ENCODE measurements around the gene GRB10.

GRB10 gene

GRCh38 chr7:50803359-50804337, 21.0 kb upstream of the GRB10 start:
- no peak for DNase-seq

DNA sequence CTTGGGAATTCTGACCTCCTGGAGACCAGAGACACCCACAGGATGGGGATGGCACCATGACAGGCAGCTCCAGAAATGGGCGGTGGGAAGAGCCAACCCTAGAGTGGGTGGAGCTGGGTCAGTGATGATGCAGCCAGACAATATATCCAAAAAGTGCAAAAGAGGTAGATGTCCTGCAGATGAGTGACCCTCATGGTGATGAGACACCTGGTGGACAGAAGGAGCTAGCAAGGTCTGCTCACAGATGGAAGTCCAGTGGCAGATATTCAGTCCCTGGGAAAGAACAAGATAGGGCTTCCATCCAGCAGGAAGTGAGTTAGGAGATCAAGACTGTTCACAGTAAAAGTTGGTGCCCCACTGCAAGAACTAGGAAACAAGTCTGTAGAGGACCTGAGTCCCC, 19.2 kb upstream of the GRB10 start:
- DNase-seq = no peak

GRCh38 chr7:50799873-50800272, 17.2 kb upstream of the GRB10 start:
- DNase-seq = no peak

DNA sequence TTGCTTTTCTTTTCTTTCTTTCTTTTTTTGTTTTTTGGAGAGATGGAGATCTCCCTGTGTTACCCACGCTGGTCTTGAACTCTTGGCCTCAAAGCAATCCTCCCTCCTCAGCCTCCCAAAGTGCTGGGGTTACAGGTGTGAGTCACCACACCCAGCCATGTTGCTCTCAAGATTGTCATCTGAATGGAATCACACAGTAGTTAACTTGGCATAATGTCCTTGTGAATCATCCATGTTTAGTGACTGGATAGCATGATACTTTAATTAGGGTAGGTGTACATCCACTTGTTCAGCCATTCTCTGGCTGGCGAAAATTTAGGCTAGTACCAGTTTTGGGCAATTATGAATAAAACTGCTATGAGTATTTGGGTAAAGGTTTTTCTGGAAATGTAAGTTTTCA, 15.4 kb upstream of the GRB10 start:
- DNase-seq = no peak

DNA sequence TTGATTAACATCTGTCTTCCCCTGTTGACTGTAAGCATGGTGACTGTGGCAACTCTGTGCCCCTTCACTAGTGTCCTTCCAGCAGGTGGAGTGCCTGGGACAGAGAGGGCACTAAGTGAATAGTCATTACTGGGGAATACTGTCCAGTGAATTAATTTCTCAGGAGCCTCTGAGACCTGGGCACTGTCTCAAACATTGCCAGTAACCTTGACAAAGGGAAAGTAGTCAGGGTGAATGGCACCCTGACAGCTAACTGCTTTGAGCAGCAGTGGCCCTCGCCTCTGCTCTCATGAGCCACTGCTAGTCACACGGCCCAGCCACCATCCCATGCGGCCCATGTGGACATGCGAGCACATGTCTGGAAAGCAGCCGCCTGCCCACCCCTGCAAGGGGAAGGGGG, 13.1 kb upstream of the GRB10 start:
- no peak for DNase-seq

GRCh38 chr7:50795253-50795652, 12.6 kb upstream of the GRB10 start:
- DNase-seq = no peak

DNA sequence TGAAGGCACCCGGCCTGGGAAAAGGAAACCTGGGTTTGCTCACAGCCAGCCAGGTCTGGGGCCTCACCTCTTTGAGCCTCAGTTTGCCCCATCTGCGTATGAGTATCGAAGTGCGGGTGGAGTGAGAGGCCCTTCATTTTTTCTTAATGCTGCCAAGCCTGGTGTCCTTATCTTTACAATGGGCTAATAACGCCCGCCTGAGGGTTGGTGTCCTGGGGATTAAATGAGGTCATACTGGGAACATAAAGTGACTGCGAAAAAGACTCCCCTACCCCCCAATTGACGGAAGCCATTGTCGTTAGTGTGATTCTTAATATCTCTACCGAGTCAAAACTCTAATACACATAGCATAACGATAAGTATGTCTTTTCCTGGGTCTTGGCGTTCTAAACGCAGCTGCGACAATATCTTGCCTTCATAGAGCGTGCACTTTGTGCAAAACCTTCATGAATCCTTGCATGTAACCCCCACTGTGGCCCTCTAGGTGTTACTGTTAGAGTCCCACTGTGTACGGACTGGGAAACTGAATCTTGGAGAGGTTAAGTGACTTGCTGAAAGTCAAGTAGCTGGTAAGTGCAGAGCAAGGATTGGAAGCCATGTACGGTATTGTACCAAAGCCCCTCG, 11.4 kb upstream of the GRB10 start:
- no peak for DNase-seq

GRCh38 chr7:50793120-50793946, 10.6 kb upstream of the GRB10 start:
- peak; percentile 24 for DNase-seq

GRCh38 chr7:50792342-50793119, 9.8 kb upstream of the GRB10 start:
- peak; percentile 35 for DNase-seq

- no peak for DNase-seq
Measured at GRCh38 chr7:50791938-50792341, 9.2 kb upstream of the GRB10 start.

DNA sequence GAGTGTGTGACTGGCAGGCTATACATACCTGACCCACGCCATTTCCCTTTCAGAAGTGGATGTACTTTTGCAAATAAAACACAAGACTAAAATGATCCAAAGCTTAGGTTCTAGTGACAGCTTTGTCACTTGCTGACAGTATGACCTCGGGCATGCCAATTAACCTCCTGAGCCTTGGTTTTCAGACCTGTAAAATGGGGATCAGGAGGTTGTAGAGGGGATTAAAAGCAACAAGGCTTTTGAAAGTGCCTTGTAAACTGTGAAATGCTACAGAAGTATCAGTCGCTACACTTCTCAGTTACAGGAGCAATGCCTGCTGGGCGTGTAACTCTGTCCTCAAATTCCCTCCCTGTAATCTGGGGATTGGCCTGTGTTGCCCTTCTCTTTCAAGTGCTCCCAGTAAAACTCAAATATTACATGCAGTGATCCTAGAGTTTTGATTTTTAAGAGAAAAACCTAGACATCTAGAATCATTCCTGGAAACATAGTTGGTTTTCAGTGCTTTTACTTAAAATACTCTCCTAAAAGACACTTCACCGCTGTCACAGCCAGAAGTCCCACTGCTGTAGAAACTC, 8.8 kb upstream of the GRB10 start:
- no peak for DNase-seq

DNA sequence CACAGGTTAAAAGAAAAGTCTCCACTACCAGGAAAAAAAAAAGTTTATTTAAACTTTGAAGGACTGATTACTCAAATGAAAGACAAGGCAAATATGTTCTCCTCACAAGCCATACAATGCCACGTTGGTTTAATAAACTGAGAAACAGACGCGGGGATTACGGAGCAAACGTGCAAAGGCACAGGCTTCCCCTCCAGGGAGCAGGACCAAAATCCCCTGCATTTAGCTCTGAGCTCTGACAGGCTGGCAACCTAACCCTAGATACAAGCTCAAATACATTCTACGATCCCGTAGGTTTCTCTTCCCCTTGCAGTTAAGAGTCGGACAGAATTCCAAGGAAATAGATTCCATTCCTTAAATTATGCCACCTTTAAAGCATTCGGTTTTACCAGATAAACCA, 7.7 kb upstream of the GRB10 start:
- no peak for DNase-seq

- no peak for DNase-seq
Measured at GRCh38 chr7:50788382-50788781, 5.7 kb upstream of the GRB10 start.

GRCh38 chr7:50787825-50788224, 5.1 kb upstream of the GRB10 start:
- DNase-seq = no peak

DNA sequence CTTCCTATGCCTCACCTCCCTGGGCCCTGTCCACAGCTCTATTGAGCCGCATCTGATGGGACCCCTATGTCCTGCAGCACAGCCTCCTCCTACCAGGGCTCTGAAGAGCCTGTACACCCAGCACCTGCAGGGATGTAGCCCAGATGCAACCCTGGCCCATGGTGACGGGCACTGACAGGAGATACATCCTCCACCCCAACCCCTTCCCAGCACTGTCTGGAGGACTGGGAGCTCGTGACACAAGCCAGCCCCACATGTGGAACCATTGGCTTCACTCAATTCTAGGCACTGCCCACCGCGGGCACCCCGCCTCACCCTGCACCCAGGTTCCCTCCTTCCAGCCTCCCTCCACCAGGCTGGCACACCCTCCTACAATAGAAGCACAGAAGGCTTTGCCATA, 2.6 kb upstream of the GRB10 start:
- no peak for DNase-seq

DNA sequence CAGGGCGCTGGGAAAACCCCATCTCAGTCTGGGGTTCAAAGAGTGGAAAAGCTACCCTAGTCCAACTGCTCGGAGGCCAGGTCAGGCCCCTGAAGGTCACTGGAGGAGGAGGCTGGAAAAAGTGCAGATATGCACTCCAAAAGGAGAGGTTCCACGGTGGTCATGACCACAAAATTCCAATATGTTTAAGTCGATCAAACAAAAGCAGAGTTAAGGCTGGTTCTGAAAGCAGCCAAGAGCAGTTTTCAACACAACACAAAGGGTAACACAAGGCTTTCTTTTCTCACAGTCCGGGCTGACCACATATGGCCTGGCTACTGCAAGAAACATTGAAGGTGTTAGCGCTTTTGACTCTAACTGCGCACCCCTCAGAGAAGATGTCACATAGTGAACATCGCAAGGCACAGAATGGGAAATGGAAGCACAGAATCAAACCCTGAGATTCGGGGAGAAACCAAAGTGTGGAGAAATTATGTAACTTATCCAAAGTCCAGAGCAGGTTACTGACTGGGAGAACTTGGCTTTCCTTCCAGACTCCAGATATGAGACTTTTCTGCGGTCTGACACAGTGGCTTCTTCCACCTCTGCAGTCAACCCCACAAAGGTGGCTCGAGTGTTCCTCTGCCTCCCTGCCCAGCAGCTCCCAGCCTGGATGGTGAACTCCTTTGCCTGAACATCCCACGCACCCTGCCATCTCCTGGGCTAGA, 1.3 kb upstream of the GRB10 start:
- no peak for DNase-seq

DNA sequence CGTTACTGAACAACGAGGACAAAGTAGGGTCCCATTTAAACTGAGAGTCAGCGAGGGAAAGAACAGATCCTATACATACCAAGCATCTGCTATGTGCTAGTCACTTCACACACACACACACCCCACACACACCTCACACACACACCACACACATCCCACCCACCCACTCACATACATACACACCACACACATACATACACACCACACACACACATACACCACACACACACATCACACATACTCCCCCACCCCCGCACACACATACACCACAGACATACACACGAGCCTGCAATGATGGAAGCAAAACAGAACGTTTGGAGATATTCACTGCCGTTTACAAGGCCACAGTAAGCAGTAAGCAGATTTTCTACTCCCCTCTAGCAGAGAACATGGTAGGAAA, 607 bp upstream of the GRB10 start:
- DNase-seq = no peak

DNA sequence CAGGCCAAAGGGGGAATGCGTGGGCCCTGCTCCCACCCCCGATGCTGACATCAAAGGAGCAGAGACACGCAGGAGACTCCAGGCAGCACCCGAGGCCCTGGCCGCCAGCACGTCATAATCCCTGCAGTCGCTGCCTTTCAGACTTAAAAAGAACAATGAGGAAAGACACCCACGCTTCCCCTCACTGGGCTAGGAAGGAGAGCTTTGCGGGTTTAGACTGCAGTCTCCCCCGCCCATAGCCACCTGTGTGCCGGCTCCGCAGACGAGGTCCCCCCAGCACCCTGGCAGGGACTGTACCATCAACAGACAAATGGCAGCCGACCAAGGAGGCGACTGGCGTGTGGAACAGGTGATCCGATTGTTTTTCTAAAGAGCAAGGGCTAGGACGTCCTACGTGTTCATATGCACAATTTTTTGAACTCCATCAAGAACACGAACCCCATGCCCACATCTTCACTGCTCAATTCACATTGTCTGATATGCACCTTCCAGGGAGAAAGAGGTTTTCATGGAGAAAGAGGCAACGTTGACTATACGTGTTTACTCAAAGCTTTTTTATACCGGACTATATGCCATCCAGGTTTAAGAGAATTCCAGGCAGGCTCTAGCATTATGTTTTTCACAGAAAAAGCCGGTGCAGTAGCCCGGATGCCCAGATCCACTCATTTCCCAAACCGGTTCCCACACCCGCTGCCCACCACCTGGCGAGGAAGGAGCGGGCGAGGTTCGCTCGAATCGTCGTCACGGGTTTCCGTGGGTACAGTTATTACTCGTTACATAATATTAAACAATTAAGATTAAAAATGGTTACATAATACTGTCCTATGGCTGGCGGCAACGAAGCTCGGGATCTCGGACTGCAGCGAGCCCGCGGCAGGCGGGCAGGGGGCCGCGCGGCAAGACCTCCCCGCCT, 1.1 kb downstream of the GRB10 start:
- DNase-seq = no peak

- DNase-seq = no peak
Measured at GRCh38 chr7:50780436-50780835, 2.3 kb downstream of the GRB10 start.

DNA sequence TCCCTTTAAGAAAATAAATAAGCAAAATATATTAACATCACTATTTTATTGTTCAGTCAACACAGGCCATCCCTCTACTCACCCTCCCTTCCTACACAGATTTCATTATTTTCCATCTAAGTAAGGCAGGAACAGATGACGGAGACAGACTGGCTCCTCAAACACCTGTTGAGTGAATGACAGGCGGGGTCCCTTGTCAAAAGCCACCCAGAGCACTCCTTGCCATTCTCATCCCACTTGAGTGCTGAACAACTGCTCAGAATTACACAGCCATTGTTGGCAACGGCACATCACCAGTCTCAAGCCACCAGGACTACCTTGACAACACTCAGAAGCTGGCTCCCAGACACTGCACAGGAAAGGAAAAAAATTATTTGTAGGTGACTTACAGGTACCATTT, 3.3 kb downstream of the GRB10 start:
- DNase-seq = no peak

DNA sequence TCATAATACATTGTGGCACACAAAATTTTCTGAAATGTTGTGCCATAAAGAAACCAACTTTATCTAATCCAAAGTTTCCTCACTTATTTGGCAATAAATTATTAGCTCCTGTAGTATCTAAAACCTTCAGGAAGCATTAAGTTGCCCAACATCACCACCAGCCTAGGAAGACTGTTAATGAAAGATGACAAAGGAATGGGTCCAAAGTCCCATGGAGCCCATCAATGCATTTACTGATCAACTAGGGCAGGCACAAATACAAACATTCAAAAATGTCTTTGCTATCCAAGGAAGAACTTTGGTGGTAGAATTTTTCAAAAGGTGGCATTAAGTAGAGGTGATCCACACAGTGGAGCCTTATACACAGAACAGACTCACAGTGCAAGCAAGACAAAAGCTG, 4.5 kb downstream of the GRB10 start:
- DNase-seq = no peak

Data from T1000 (cell line).